Esophagus muscularis mucosa (tissue), 4 donors: ENCODE measurements around the gene ATP10B. TPM values are rescaled to one million over a fixed set of nuclear protein-coding genes. Genes with fewer than 3 reads are reported as not detected.

Source experiments
- DNase-seq: peaks from one replicate; pipeline ENCODE4 v3.0.0-alpha.2; 2017; ENCODE audit errors: extremely low spot score
- H3K27ac ChIP-seq, 4 donors: fragments of 200-600 bp; sonication (generic); replicated peaks in 1 of 4; 1 replicate in 3 of 4; 2 replicates in 1 of 4; pipeline ENCODE4 v1.5.1; 2016 to 2019; ENCODE audit warnings: mild to moderate bottlenecking in 1 of 4
- H3K27me3 ChIP-seq, 4 donors: fragments of 200-600 bp; sonication (generic); one replicate each; pipeline versions ENCODE4 v1.5.1 to v1.6.0; 2016 to 2019
- H3K36me3 ChIP-seq, 4 donors: fragments of 200-600 bp; sonication (generic); one replicate each; pipeline ENCODE4 v1.5.1; 2016 to 2019
- H3K4me1 ChIP-seq, 4 donors: fragments of 200-600 bp; sonication (generic); one replicate each; pipeline ENCODE4 v1.5.1; 2016 to 2019
- H3K4me3 ChIP-seq, 4 donors: fragments of 200-600 bp; sonication (generic); 1 replicate in 2 of 4; 2 replicates in 2 of 4; pipeline ENCODE4 v1.5.1; 2016 to 2019; ENCODE audit warnings: mild to moderate bottlenecking in 4 of 4, moderate library complexity in 1 of 4
- H3K9me3 ChIP-seq, 4 donors: fragments of 200-600 bp; sonication (generic); 1 replicate in 3 of 4; 2 replicates in 1 of 4; pipeline ENCODE4 v1.5.1; 2016 to 2019
- CTCF ChIP-seq, 3 experiments: fragments of 200-600 bp in 2 of 3; fragments of 450-650 bp in 1 of 3; sonication (generic) in 2 of 3; IDR thresholded peaks; one replicate each; pipeline ENCODE4 v1.5.1; 2017 to 2019; ENCODE audit warnings: antibody characterized with exemption in 3 of 3, mild to moderate bottlenecking in 2 of 3, moderate library complexity in 1 of 3
- EP300 ChIP-seq: sonication (generic); formaldehyde crosslinking; IDR thresholded peaks from one replicate; pipeline ENCODE4 v1.6.1; 2017; ENCODE audit warnings: antibody characterized with exemption
- POLR2A ChIP-seq: fragments of 450-650 bp; IDR thresholded peaks from one replicate; pipeline ENCODE4 v1.6.1; 2017; ENCODE audit warnings: antibody characterized with exemption, moderate library complexity, mild to moderate bottlenecking, low read depth
- POLR2AphosphoS5 ChIP-seq, 2 donors: sonication (generic); formaldehyde crosslinking; IDR thresholded peaks; one replicate each; pipeline ENCODE4 v1.6.1; 2017; ENCODE audit warnings: antibody characterized with exemption in 2 of 2
- WGBS: methylation state at CpG from one replicate; pipeline ENCODE4 v1.1.5; 2018; 5-methylcytosine and 5-hydroxymethylcytosine counted together
- intact Hi-C: fragments of 100-400 bp; cut with DNase I; formaldehyde crosslinking; loops from one replicate; pipeline ENCODE4 v1.15.1; 2023
- total RNA-seq, 4 donors: library from RNA; depleted of rRNA; stranded (reverse); fragments of >200 nt; gene quantifications; one replicate each; pipeline versions ENCODE4 v1.1.0 to v1.2.1, GENCODE V29; 2016

Gene ATP10B
- total RNA-seq, 4 donors from 2014 or later: 0.42 to 1.1 (median 0.79) TPM

DNA sequence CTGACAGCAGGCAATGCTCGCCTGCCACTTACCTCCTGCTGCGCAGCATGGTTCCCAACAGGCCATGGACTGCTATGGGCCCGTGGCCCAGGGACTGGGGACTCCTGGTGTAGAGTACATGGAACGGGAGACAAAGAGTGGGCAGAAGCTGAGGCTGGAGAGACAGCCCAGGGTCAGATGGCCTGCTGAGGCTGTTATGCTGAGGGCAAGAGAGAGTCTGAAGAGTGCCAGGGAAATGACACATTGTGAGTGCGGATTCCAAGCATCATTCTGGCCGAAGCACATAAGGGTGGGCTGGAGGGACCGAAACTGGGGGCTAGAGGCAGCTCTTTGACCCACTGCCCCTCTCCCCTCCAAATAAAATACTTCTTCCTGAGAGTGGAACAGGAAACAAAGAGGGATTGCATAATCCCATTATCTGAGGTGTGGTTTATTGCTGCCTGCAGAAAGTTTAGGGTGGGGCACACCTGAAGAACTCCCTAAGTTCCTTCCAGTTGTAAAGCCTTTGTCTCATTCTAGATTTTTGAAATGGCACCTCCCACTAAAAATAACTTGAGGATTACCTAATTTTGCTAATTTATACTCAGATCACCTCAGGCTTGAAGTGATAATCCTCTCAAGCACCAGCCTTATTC, 158.1 kb downstream of the ATP10B start:
- H3K27ac ChIP-seq: no peak overlapping the region
- no peaks in the 10 kb centered on the region for H3K27me3 ChIP-seq
- intact Hi-C loops: no loop called here
- no peaks in the 10 kb centered on the region for H3K36me3 ChIP-seq
- no peak for TF ChIP-seq EP300
- TF ChIP-seq POLR2AphosphoS5 (IDR thresholded peaks at IDR 0.05): no peak
- no peak for TF ChIP-seq CTCF (IDR thresholded peaks at IDR 0.05)
- TF ChIP-seq POLR2A: no peak
- H3K4me3 ChIP-seq: no peak overlapping the region
- H3K9me3 ChIP-seq: no peaks in the 10 kb centered on the region
- H3K4me1 ChIP-seq: no peaks in the 10 kb centered on the region
- WGBS: 82% methylated on average over 7 of the region's 7 CpGs
- no peak for DNase-seq

GRCh38 chr5:160692271-160692670, 159.7 kb downstream of the ATP10B start:
- DNase-seq: no peak
- no peak overlapping the region for H3K27ac ChIP-seq
- no peak for TF ChIP-seq EP300
- WGBS: 78% methylated on average over 2 of the region's 2 CpGs
- H3K36me3 ChIP-seq: no peaks in the 10 kb centered on the region
- H3K27me3 ChIP-seq: no peaks in the 10 kb centered on the region
- no peaks in the 10 kb centered on the region for H3K4me1 ChIP-seq
- H3K9me3 ChIP-seq: no peaks in the 10 kb centered on the region
- H3K4me3 ChIP-seq: no peak overlapping the region
- intact Hi-C loops: no loop called here

DNA sequence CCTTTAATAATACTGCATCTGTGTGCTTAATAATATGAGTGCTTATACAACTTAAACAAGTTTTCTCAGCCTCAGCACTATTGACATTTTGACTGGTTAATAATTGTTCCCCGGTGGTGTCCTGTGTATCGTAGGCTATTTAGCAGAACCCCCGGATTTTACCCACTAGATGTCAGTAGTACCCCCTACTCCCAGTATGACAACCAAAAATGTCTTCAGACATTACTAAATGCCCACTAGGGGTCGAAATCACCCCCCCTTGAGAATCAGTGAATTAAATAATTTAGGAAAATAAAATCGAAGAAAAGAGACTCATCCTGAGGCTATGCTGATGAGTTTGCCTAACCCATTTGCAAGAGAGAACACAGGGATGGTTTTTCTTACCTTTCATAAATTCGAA, 166.3 kb downstream of the ATP10B start:
- no peak overlapping the region for H3K4me3 ChIP-seq
- intact Hi-C loops: no loop called here
- H3K9me3 ChIP-seq: no peaks in the 10 kb centered on the region
- H3K27ac ChIP-seq: no peak overlapping the region
- no peaks in the 10 kb centered on the region for H3K36me3 ChIP-seq
- no peak for DNase-seq
- WGBS: 44% methylated on average over 6 of the region's 6 CpGs
- no peaks in the 10 kb centered on the region for H3K4me1 ChIP-seq
- TF ChIP-seq POLR2A (no peak), POLR2AphosphoS5 (IDR thresholded peaks at IDR 0.05) (no peak), EP300 (no peak), CTCF (IDR thresholded peaks at IDR 0.05) (peak in 1 of 3 experiments; percentile 21)
- H3K27me3 ChIP-seq: no peaks in the 10 kb centered on the region

DNA sequence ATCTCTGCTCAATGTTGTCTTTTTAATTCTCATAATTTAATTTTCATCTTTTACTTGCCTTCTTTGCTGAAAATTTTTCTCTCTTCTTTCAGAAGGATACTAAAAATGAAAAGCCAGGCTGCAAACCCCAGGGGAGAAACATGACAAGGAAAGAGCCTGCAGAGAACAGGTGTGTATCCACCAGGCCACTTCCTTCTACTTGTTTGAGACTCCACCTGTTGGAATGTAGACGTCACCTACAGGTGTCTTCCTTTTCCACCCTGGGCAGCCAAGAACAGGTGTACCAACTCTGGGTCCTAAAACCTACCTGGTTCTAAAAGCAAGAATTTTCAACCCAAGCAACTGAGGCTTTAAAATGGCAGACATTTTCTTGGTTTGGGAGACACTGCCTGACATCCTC, 166.8 kb downstream of the ATP10B start:
- Histone ChIP-seq H3K9me3 (no peaks in the 10 kb centered on the region), H3K27me3 (no peaks in the 10 kb centered on the region), H3K4me3 (no peak overlapping the region), H3K27ac (no peak overlapping the region), H3K4me1 (no peaks in the 10 kb centered on the region), H3K36me3 (no peaks in the 10 kb centered on the region)
- no peak for TF ChIP-seq CTCF (IDR thresholded peaks at IDR 0.05)
- TF ChIP-seq POLR2A: no peak
- no peak for TF ChIP-seq POLR2AphosphoS5 (IDR thresholded peaks at IDR 0.05)
- TF ChIP-seq EP300: no peak
- 71% methylated on average over 1 of the region's 1 CpG for WGBS
- no peak for DNase-seq
- intact Hi-C loops: no loop called here

DNA sequence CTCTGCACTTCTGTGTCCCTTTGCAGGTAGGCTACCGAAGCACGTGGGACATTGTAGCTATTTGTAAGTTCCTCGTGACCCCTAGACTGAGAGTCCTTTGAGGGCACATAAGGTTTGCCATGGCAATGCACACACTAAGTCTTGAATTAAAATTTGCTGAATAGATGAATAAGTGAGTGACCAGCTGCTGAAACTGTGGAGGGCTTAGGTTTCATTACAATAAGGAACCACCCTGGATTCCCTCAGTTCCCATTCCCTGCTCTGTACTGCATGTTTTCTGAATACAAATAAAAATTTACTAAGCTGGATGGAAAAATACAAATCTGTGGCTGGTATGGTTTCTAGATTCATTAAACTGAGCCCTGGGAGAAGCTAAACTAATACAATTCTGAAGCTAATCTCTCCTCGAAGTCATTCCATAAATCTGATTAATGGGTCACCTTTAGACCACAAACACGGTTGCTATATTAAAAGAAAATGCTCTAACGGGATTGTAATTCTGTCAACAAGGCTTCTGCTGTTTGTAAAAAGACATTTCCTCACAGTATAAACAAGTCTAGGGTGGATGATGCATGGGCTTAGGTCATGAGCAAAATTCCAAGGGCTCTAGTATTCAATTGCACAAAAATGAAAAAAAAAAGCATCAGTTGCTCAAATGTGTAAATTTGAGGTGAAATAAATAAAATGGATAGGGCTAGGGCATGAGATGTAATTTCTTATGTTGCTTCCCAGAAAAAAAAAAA, 172.3 kb downstream of the ATP10B start:
- Histone ChIP-seq H3K4me3 (no peak overlapping the region), H3K4me1 (no peaks in the 10 kb centered on the region), H3K36me3 (no peaks in the 10 kb centered on the region), H3K27ac (no peak overlapping the region), H3K9me3 (no peaks in the 10 kb centered on the region), H3K27me3 (no peaks in the 10 kb centered on the region)
- WGBS: 56% methylated on average over 6 of the region's 6 CpGs
- intact Hi-C loops: no loop called here
- no peak for TF ChIP-seq EP300
- no peak for DNase-seq
